Right lobe of liver (tissue), 6 donors: ENCODE data around the gene UBE2O. TPM values are rescaled to one million over a fixed set of nuclear protein-coding genes. Genes with fewer than 3 reads are reported as not detected.

Experiments
- ATAC-seq, 4 donors: fragments of 200-7000 bp; cut with Tn5 transposase; one replicate each; pipeline ENCODE4 v1.9.1; 2020; ENCODE audit warnings: mild to moderate bottlenecking in 4 of 4, moderate library complexity in 4 of 4
- DNase-seq, 3 donors: peaks; one replicate each; pipeline ENCODE4 v3.0.0-alpha.2; 2020
- H3K27ac ChIP-seq, 3 donors: fragments of 200-600 bp; one replicate each; pipeline ENCODE4 v1.8.0; 2022
- H3K27me3 ChIP-seq, 2 donors: fragments of 200-600 bp; one replicate each; pipeline ENCODE4 v1.8.0; 2022
- H3K36me3 ChIP-seq, 4 donors: fragments of 200-600 bp; sonication (generic) in 1 of 4; one replicate each; pipeline versions ENCODE4 v1.5.1 to v1.8.0; 2017 to 2022; ENCODE audit warnings: control low read depth in 1 of 4
- H3K4me1 ChIP-seq, 4 donors: fragments of 200-600 bp; sonication (generic) in 1 of 4; one replicate each; pipeline versions ENCODE4 v1.5.1 to v1.8.0; 2017 to 2022; ENCODE audit warnings: control low read depth in 1 of 4
- H3K4me3 ChIP-seq, 3 donors: fragments of 200-600 bp; one replicate each; pipeline ENCODE4 v1.8.0; 2022
- H3K9me3 ChIP-seq, 4 donors: fragments of 200-600 bp; sonication (generic) in 1 of 4; one replicate each; pipeline versions ENCODE4 v1.5.1 to v1.8.0; 2017 to 2022; ENCODE audit warnings: control low read depth in 1 of 4
- CTCF ChIP-seq, 4 donors: fragments of 200-600 bp in 3 of 4; fragments of 450-650 bp in 1 of 4; IDR thresholded peaks; one replicate each; pipeline versions ENCODE4 v1.5.1 to v1.8.0; 2016 to 2022; ENCODE audit warnings: antibody characterized with exemption in 4 of 4, mild to moderate bottlenecking in 2 of 4
- POLR2A ChIP-seq: fragments of 450-650 bp; IDR thresholded peaks from one replicate; pipeline ENCODE4 v1.6.1; 2017; ENCODE audit warnings: antibody characterized with exemption, mild to moderate bottlenecking
- WGBS: methylation state at CpG from one replicate; pipeline ENCODE4 v1.1.6; 2018; ENCODE audit warnings: low coverage, low lambda C conversion rate; ENCODE audit not compliant: insufficient coverage; ENCODE audit errors: missing lambda C conversion rate; 5-methylcytosine and 5-hydroxymethylcytosine counted together
- intact Hi-C, 2 donors: fragments of 100-400 bp; cut with DNase I; formaldehyde crosslinking; loops; one replicate each; pipeline versions ENCODE4 v1.11.2 to v1.14.1; 2022
- total RNA-seq, 6 experiments: library from RNA; depleted of rRNA in 2 of 6; stranded (reverse); fragments of >200 nt in 2 of 6; fragmentation: NEBNext Ultra II Directional in 3 of 6; extraction: Animal tissue kit (Norgen Biotek cat#: 25700) in 3 of 6; gene quantifications; one replicate each; pipeline versions ENCODE4 v1.1.0 to v1.2.4, GENCODE V29; 2016 to 2023
- donor health status: DM: no; HTN: yes; CAD: no.
- donor health status: DM: no; HTN: no; CAD: no.
- donor health status: DM: no; HTN: no; CAD: no.
- donor health status: DM: no; HTN: yes; CAD: no.
- donor health status: DM: no; HTN: yes; CAD: no.

UBE2O gene
- total RNA-seq, 6 experiments from 2014 or later = 10.0 to 12.9 (median 12.0) TPM

GRCh38 chr17:76439314-76439928 lies 13.5 kb downstream of the UBE2O start:
- Histone ChIP-seq H3K27me3 (no peaks in the 10 kb centered on the region), H3K36me3 (no peaks in the 10 kb centered on the region), H3K4me3 (no peak overlapping the region), H3K27ac (no peak overlapping the region), H3K4me1 (peaks cover 0 to 9% (median 0%) of the 10 kb centered on the region in 4 donors), H3K9me3 (no peaks in the 10 kb centered on the region)
- TF ChIP-seq POLR2A (no peak), CTCF (IDR thresholded peaks at IDR 0.05) (no peak)
- DNase-seq (no peak), ATAC-seq (no peak)
- intact Hi-C loops = no loop called here
- WGBS = 84% methylated on average over 5 of the region's 6 CpGs

GRCh38 chr17:76438906-76439305 lies 14.0 kb downstream of the UBE2O start:
- DNase-seq (no peak), ATAC-seq (no peak)
- 88% methylated on average over 8 of the region's 9 CpGs for WGBS
- no peak overlapping the region for H3K27ac ChIP-seq
- no peaks in the 10 kb centered on the region for H3K27me3 ChIP-seq
- H3K4me1 ChIP-seq = peaks cover 0 to 9% (median 0%) of the 10 kb centered on the region in 4 donors
- H3K4me3 ChIP-seq = no peak overlapping the region
- H3K9me3 ChIP-seq = no peaks in the 10 kb centered on the region
- TF ChIP-seq CTCF (IDR thresholded peaks at IDR 0.05) (no peak), POLR2A (no peak)
- intact Hi-C loops = no loop called here
- no peaks in the 10 kb centered on the region for H3K36me3 ChIP-seq

GRCh38 chr17:76437467-76438402 lies 15.2 kb downstream of the UBE2O start:
- peaks cover 0 to 9% (median 0%) of the 10 kb centered on the region in 4 donors for H3K4me1 ChIP-seq
- ATAC-seq (no peak), DNase-seq (no peak)
- no peaks in the 10 kb centered on the region for H3K27me3 ChIP-seq
- no peak overlapping the region for H3K27ac ChIP-seq
- intact Hi-C loops = no loop called here
- 81% methylated on average over 13 of the region's 13 CpGs for WGBS
- no peaks in the 10 kb centered on the region for H3K9me3 ChIP-seq
- no peak overlapping the region for H3K4me3 ChIP-seq
- no peaks in the 10 kb centered on the region for H3K36me3 ChIP-seq
- TF ChIP-seq CTCF (IDR thresholded peaks at IDR 0.05) (no peak), POLR2A (no peak)

GRCh38 chr17:76435751-76436150 lies 17.2 kb downstream of the UBE2O start:
- no peak for TF ChIP-seq POLR2A
- TF ChIP-seq CTCF (IDR thresholded peaks at IDR 0.05) = no peak
- Histone ChIP-seq H3K27ac (no peak overlapping the region), H3K27me3 (no peaks in the 10 kb centered on the region), H3K4me1 (peaks cover 0 to 9% (median 0%) of the 10 kb centered on the region in 4 donors), H3K4me3 (no peak overlapping the region), H3K36me3 (no peaks in the 10 kb centered on the region), H3K9me3 (no peaks in the 10 kb centered on the region)
- intact Hi-C loops = no loop called here
- ATAC-seq (no peak), DNase-seq (no peak)
- 98% methylated on average over 7 of the region's 11 CpGs for WGBS
